GM03348 (cell line): ENCODE measurements around the gene THAP3.

Source experiments
- DNase-seq: peaks from one replicate; pipeline ENCODE4 v3.0.0; 2012; ENCODE audit warnings: low spot score

The THAP3 gene

GRCh38 chr1:6624710-6625583, at the start of gene THAP3:
Gene THAP3 (plus strand): TSS chr1:6624868. CDS start chr1:6625219, 351 bp downstream.
- peak; percentile 96 for DNase-seq

- DNase-seq = peak; percentile 50
Measured at GRCh38 chr1:6577831-6578525, 46.7 kb upstream of the THAP3 start.

- no peak for DNase-seq
Measured at GRCh38 chr1:6578624-6579373, 45.9 kb upstream of the THAP3 start.

- DNase-seq = peak; percentile 100
Measured at GRCh38 chr1:6579374-6580118, 45.1 kb upstream of the THAP3 start, which contains the start of gene ZBTB48. Gene ZBTB48 (plus strand): TSS chr1:6579994. CDS start chr1:6580610, 616 bp downstream.

GRCh38 chr1:6580119-6580592, 44.5 kb upstream of the THAP3 start:
- peak; percentile 33 for DNase-seq

- no peak for DNase-seq
Measured at GRCh38 chr1:6580593-6581409, 43.9 kb upstream of the THAP3 start.

- DNase-seq = no peak
Measured at GRCh38 chr1:6581561-6582305, 42.9 kb upstream of the THAP3 start.

GRCh38 chr1:6582370-6582769, 42.3 kb upstream of the THAP3 start:
- DNase-seq = no peak

GRCh38 chr1:6584126-6585080, 40.3 kb upstream of the THAP3 start:
- DNase-seq = no peak

- no peak for DNase-seq
Measured at GRCh38 chr1:6585081-6585722, 39.5 kb upstream of the THAP3 start.

GRCh38 chr1:6585841-6586240, 38.8 kb upstream of the THAP3 start:
- DNase-seq = no peak

GRCh38 chr1:6586404-6586816, 38.3 kb upstream of the THAP3 start:
- DNase-seq = no peak

GRCh38 chr1:6587261-6588005, 37.2 kb upstream of the THAP3 start:
- no peak for DNase-seq

- no peak for DNase-seq
Measured at GRCh38 chr1:6588128-6588892, 36.4 kb upstream of the THAP3 start.

GRCh38 chr1:6588893-6589520, 35.7 kb upstream of the THAP3 start:
- DNase-seq = no peak

- no peak for DNase-seq
Measured at GRCh38 chr1:6590046-6590445, 34.6 kb upstream of the THAP3 start.
